H1 (cell line): ENCODE data around the gene PSMC4. TPM values are rescaled to one million over a fixed set of nuclear protein-coding genes. Genes with fewer than 3 reads are reported as not detected.

ENCODE experiments used
- CBX5 ChIP-seq: fragments of 300-800, 300-1000 bp; sonication (generic); IDR thresholded peaks from 2 replicates; pipeline ENCODE4 v1.7.1; 2016; ENCODE audit warnings: antibody characterized with exemption, low read length, low read depth
- HDAC2 ChIP-seq, 2 experiments: fragments of 300-600 bp in 1 of 2; sonication (generic) in 1 of 2; IDR thresholded peaks; 2 replicates each; pipeline ENCODE4 v1.6.1; 2011 to 2012; ENCODE audit warnings: low read depth in 2 of 2, low read length in 2 of 2, mild to moderate bottlenecking in 2 of 2, moderate library complexity in 2 of 2, borderline replicate concordance in 1 of 2, inconsistent platforms in 1 of 2
- NANOG ChIP-seq: IDR thresholded peaks from 2 replicates; pipeline ENCODE4 v1.6.1; 2011; ENCODE audit warnings: low read length, low read depth, mild to moderate bottlenecking, inconsistent platforms; ENCODE audit not compliant: insufficient read depth, poor library complexity, severe bottlenecking
- RNF2 ChIP-seq: fragments of 200-900, 300-1000 bp; sonication (generic); IDR thresholded peaks from 2 replicates; pipeline ENCODE4 v1.7.1; 2016; ENCODE audit warnings: borderline replicate concordance, low read depth, mild to moderate bottlenecking, antibody characterized with exemption, low read length; ENCODE audit not compliant: poor library complexity, severe bottlenecking; ENCODE audit errors: missing control alignments
- SP2 ChIP-seq: IDR thresholded peaks from 2 replicates; pipeline ENCODE4 v1.6.1; 2012; ENCODE audit warnings: mild to moderate bottlenecking, low read length, inconsistent platforms
- SRF ChIP-seq: IDR thresholded peaks from 2 replicates; pipeline ENCODE4 v1.6.1; 2011; ENCODE audit warnings: mild to moderate bottlenecking, low read depth, low read length, moderate library complexity
- TBP ChIP-seq: IDR thresholded peaks from 2 replicates; pipeline ENCODE4 v1.6.1; 2011; ENCODE audit warnings: low read depth, low read length, improper control_type of control experiment
- USF2 ChIP-seq: IDR thresholded peaks from 2 replicates; pipeline ENCODE4 v1.6.1; 2011; ENCODE audit warnings: low read length, improper control_type of control experiment
- polyA plus RNA-seq, 7 experiments: library from polyadenylated mRNA; depleted of rRNA in 3 of 7; stranded (reverse) in 5 of 7; unstranded in 2 of 7; fragments of >200 nt in 5 of 7; fragments of 200-250 nt in 2 of 7; gene quantifications; 1 replicate in 5 of 7; 2 replicates in 1 of 7; 4 replicates in 1 of 7; pipeline versions ENCODE4 v1.2.1 to v1.2.3, GENCODE V29; 2011 to 2013; ENCODE audit warnings: missing spikeins in 2 of 7, mixed read lengths in 2 of 7
- total RNA-seq: library from RNA; stranded (reverse); fragmentation: NEBNext Ultra II Directional; extraction: Animal tissue kit (Norgen Biotek cat#: 25700); gene quantifications from 2 replicates; pipeline ENCODE4 v1.2.1, GENCODE V29; 2021

PSMC4 gene
- total and polyA plus RNA-seq, 2 of the 8 experiments (the other 6 are each of a cell fraction or from before 2014, with no cell fraction given) = 116 to 126 TPM

GRCh38 chr19:39993605-39994004, 22.6 kb downstream of the PSMC4 start (continued):
- TF ChIP-seq RNF2 (no peak), NANOG (no peak), USF2 (no peak), TBP (no peak), HDAC2 (IDR thresholded peaks at IDR 0.05; ENCODE audit: borderline replicate concordance in 1 of 2, low read depth in 2 of 2, low read length in 2 of 2) (no peak), CBX5 (no peak), SP2 (no peak), SRF (no peak)
